GM19452 (cell line): ENCODE measurements around the gene RSRP1.

Experiments
- ATAC-seq: cut with Tn5 transposase; IDR thresholded peaks from one replicate; pipeline ENCODE4 v1.9.1; 2021; ENCODE audit not compliant: unreplicated experiment

Gene RSRP1

DNA sequence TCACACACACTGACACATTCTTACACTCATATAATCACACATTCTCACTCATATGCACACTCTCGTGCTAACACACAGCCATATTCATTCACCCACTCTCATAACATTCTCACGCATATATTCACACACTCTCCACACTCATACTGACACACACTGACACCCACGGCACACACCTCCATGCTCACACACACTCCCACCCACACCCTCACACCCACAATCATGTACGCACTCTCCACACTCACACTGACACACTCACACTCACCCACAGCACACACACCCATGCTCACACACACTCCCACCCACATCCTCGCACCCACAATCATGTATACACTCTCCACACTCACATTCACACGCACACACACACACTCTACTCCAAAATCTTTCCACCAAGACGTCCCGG, 53.2 kb downstream of the RSRP1 start:
- ATAC-seq, result no peak

DNA sequence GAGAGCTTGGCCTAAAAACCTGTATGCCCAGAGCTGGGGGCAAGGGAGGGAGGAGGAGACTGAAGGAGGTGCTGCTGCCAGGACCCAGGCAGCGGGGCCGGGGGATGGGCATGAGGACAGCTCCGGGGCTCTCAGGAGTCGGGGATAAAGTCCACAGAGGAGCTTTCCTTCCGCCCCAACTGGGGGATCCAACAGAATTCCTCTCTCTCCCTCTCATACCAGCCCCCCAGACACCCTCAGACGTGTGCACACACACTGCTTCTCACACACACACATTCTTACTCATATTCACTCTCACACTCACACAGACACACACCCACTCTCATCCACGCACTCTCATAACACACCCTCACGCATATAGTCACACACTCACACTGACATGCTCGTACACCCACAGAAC, 54.0 kb downstream of the RSRP1 start:
- ATAC-seq, result no peak
